ENCODE data around the gene CANT1.

The CANT1 gene

GRCh38 chr17:79009397-79010303, at the start of gene CANT1:
Gene CANT1 (minus strand): TSS chr17:79009764. CDS start chr17:78997622, 12,142 bp downstream.
- Mint-ChIP-seq H3K4me1 (peaks cover 50% of the 10 kb centered on the region), H3K36me3 (ENCODE audit: low read depth) (peaks cover 5% of the 10 kb centered on the region), H3K4me3 (peak within 1 kb of the TSS; percentile 97), H3K27ac (peak within 1 kb of the TSS; percentile 81), H3K27me3 (ENCODE audit: low read depth, poor library complexity) (peaks cover 20% of the 10 kb centered on the region), H3K9me3 (peaks cover 39% of the 10 kb centered on the region)
- TF ChIP-seq CTCF (IDR thresholded peaks at IDR 0.05): no peak
- DNase-seq: peak; percentile 91

- Mint-ChIP-seq H3K4me3 (no peak overlapping the region), H3K36me3 (ENCODE audit: low read depth) (no peaks in the 10 kb centered on the region), H3K27ac (no peak overlapping the region), H3K4me1 (no peaks in the 10 kb centered on the region), H3K9me3 (peaks cover 41% of the 10 kb centered on the region), H3K27me3 (ENCODE audit: low read depth, poor library complexity) (peaks cover 26% of the 10 kb centered on the region)
- TF ChIP-seq CTCF (IDR thresholded peaks at IDR 0.05): no peak
- DNase-seq: no peak
Observed at GRCh38 chr17:79057737-79058385, 48.3 kb upstream of the CANT1 start.

- Mint-ChIP-seq H3K27ac (no peak overlapping the region), H3K4me3 (no peak overlapping the region), H3K9me3 (peaks cover 58% of the 10 kb centered on the region), H3K36me3 (ENCODE audit: low read depth) (no peaks in the 10 kb centered on the region), H3K27me3 (ENCODE audit: low read depth, poor library complexity) (peaks cover 30% of the 10 kb centered on the region), H3K4me1 (no peaks in the 10 kb centered on the region)
- TF ChIP-seq CTCF (IDR thresholded peaks at IDR 0.05): no peak
- no peak for DNase-seq
Observed at GRCh38 chr17:79055197-79055596, 45.6 kb upstream of the CANT1 start.

- Mint-ChIP-seq H3K9me3 (peaks cover 58% of the 10 kb centered on the region), H3K27me3 (ENCODE audit: low read depth, poor library complexity) (peaks cover 26% of the 10 kb centered on the region), H3K4me3 (no peak overlapping the region), H3K4me1 (no peaks in the 10 kb centered on the region), H3K36me3 (ENCODE audit: low read depth) (no peaks in the 10 kb centered on the region), H3K27ac (no peak overlapping the region)
- no peak for TF ChIP-seq CTCF (IDR thresholded peaks at IDR 0.05)
- no peak for DNase-seq
Observed at GRCh38 chr17:79054200-79054960, 44.8 kb upstream of the CANT1 start.

GRCh38 chr17:79053251-79053925, 43.8 kb upstream of the CANT1 start:
- Mint-ChIP-seq H3K4me1 (no peaks in the 10 kb centered on the region), H3K4me3 (no peak overlapping the region), H3K27ac (no peak overlapping the region), H3K36me3 (ENCODE audit: low read depth) (no peaks in the 10 kb centered on the region), H3K9me3 (peaks cover 58% of the 10 kb centered on the region), H3K27me3 (ENCODE audit: low read depth, poor library complexity) (peaks cover 18% of the 10 kb centered on the region)
- TF ChIP-seq CTCF (IDR thresholded peaks at IDR 0.05): no peak
- DNase-seq: no peak

All from nephron progenitor cell (in vitro differentiated cells).